ENCODE data around the gene BSDC1.

GRCh38 chr1:32337855-32338636 is 56.2 kb downstream of the BSDC1 start:
- TF ChIP-seq, protein P1, sequence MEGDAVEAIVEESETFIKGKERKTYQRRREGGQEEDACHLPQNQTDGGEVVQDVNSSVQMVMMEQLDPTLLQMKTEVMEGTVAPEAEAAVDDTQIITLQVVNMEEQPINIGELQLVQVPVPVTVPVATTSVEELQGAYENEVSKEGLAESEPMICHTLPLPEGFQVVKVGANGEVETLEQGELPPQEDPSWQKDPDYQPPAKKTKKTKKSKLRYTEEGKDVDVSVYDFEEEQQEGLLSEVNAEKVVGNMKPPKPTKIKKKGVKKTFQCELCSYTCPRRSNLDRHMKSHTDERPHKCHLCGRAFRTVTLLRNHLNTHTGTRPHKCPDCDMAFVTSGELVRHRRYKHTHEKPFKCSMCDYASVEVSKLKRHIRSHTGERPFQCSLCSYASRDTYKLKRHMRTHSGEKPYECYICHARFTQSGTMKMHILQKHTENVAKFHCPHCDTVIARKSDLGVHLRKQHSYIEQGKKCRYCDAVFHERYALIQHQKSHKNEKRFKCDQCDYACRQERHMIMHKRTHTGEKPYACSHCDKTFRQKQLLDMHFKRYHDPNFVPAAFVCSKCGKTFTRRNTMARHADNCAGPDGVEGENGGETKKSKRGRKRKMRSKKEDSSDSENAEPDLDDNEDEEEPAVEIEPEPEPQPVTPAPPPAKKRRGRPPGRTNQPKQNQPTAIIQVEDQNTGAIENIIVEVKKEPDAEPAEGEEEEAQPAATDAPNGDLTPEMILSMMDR (conservative IDR thresholded peaks at IDR 0.05; ENCODE audit: low read length), result no peak
- no peak for TF ChIP-seq EZH2phosphoT487 (IDR thresholded peaks at IDR 0.05; ENCODE audit: borderline replicate concordance)

Data from Loucy (cell line).